Mesenchymal stem cell (in vitro differentiated cells and primary cell): ENCODE measurements around the gene PRSS53.

Experiments used
- DNase-seq: peaks from one replicate; pipeline ENCODE4 v3.0.0-alpha.2; 2013
- H2AFZ ChIP-seq: one replicate; pipeline ENCODE4 v1.6.1; 2013; ENCODE audit warnings: low read depth, mild to moderate bottlenecking, control low read depth, inconsistent platforms, low read length, moderate library complexity
- H2AK5ac ChIP-seq: 2 replicates; pipeline ENCODE4 v1.6.1; 2013; ENCODE audit warnings: low read length, moderate library complexity, mild to moderate bottlenecking, inconsistent platforms; ENCODE audit not compliant: severe bottlenecking
- H2BK120ac ChIP-seq: one replicate; pipeline ENCODE4 v1.6.1; 2013; ENCODE audit warnings: low read depth, mild to moderate bottlenecking, inconsistent platforms, low read length, moderate library complexity
- H2BK12ac ChIP-seq, 2 experiments: one replicate each; pipeline ENCODE4 v1.6.1; 2013; ENCODE audit warnings: inconsistent platforms in 2 of 2, low read length in 2 of 2, mild to moderate bottlenecking in 2 of 2, moderate library complexity in 2 of 2, control low read depth in 1 of 2
- H2BK15ac ChIP-seq: one replicate; pipeline ENCODE4 v1.6.1; 2013; ENCODE audit warnings: mild to moderate bottlenecking, low read depth, inconsistent platforms; ENCODE audit not compliant: poor library complexity, severe bottlenecking
- H2BK5ac ChIP-seq: 2 replicates; pipeline ENCODE4 v1.6.1; 2013; ENCODE audit warnings: low read depth, mild to moderate bottlenecking, low read length, control low read depth, inconsistent platforms; ENCODE audit not compliant: poor library complexity, severe bottlenecking
- H3K14ac ChIP-seq, 2 experiments: one replicate each; pipeline ENCODE4 v1.6.1; 2013; ENCODE audit warnings: inconsistent platforms in 2 of 2, low read length in 2 of 2, control low read depth in 1 of 2, mild to moderate bottlenecking in 1 of 2, moderate library complexity in 1 of 2
- H3K18ac ChIP-seq, 2 experiments: one replicate each; pipeline ENCODE4 v1.6.1; 2013; ENCODE audit warnings: inconsistent platforms in 2 of 2, low read length in 2 of 2, control low read depth in 1 of 2, low read depth in 1 of 2, mild to moderate bottlenecking in 1 of 2
- H3K23ac ChIP-seq, 2 experiments: one replicate each; pipeline ENCODE4 v1.6.1; 2013; ENCODE audit warnings: inconsistent platforms in 2 of 2, low read length in 2 of 2, mild to moderate bottlenecking in 2 of 2, moderate library complexity in 2 of 2, control low read depth in 1 of 2
- H3K27ac ChIP-seq: 2 replicates; pipeline ENCODE4 v1.5.1; 2013; ENCODE audit warnings: mild to moderate bottlenecking, moderate library complexity, low read length, control low read depth, inconsistent platforms; ENCODE audit not compliant: poor library complexity, severe bottlenecking
- H3K27me3 ChIP-seq, 2 experiments: 2 replicates each; pipeline versions ENCODE4 v1.6.1 to v1.7.0; 2013; ENCODE audit warnings: low read length in 2 of 2, mild to moderate bottlenecking in 2 of 2, moderate library complexity in 2 of 2, control low read depth in 1 of 2, inconsistent platforms in 1 of 2; ENCODE audit not compliant: control insufficient read depth in 1 of 2, insufficient read depth in 1 of 2
- H3K36me3 ChIP-seq, 2 experiments: 2 replicates each; pipeline versions ENCODE4 v1.6.1 to v1.7.0; 2013; ENCODE audit warnings: low read length in 2 of 2, control low read depth in 1 of 2, inconsistent platforms in 1 of 2, low read depth in 1 of 2, mild to moderate bottlenecking in 1 of 2; ENCODE audit not compliant: insufficient read depth in 2 of 2, control insufficient read depth in 1 of 2
- H3K4ac ChIP-seq, 2 experiments: one replicate each; pipeline ENCODE4 v1.6.1; 2013; ENCODE audit warnings: inconsistent platforms in 2 of 2, low read length in 2 of 2, mild to moderate bottlenecking in 2 of 2, moderate library complexity in 2 of 2, control low read depth in 1 of 2, low read depth in 1 of 2
- H3K4me1 ChIP-seq: 2 replicates; pipeline ENCODE4 v1.6.1; 2013; ENCODE audit warnings: low read depth, low read length, control low read depth; ENCODE audit not compliant: control insufficient read depth, insufficient read depth
- H3K4me2 ChIP-seq: 2 replicates; pipeline ENCODE4 v1.6.1; 2013; ENCODE audit warnings: low read length, mild to moderate bottlenecking, inconsistent platforms; ENCODE audit not compliant: poor library complexity, severe bottlenecking
- H3K4me3 ChIP-seq, 2 experiments: 2 replicates each; pipeline versions ENCODE4 v1.5.1 to v1.7.0; 2013; ENCODE audit warnings: low read length in 2 of 2, mild to moderate bottlenecking in 2 of 2, control low read depth in 1 of 2, low read depth in 1 of 2; ENCODE audit not compliant: insufficient read depth in 1 of 2
- H3K79me1 ChIP-seq: replicated peaks from 2 replicates; pipeline ENCODE4 v1.6.1; 2013; ENCODE audit warnings: mild to moderate bottlenecking, control low read depth, low read length, inconsistent platforms; ENCODE audit not compliant: poor library complexity, severe bottlenecking
- H3K9ac ChIP-seq: 2 replicates; pipeline ENCODE4 v1.7.0; 2013; ENCODE audit warnings: mild to moderate bottlenecking, low read length, moderate library complexity
- H3K9me3 ChIP-seq: 2 replicates; pipeline ENCODE4 v1.7.0; 2013; ENCODE audit warnings: mild to moderate bottlenecking, low read length; ENCODE audit not compliant: control insufficient read depth
- H4K8ac ChIP-seq: one replicate; pipeline ENCODE4 v1.6.1; 2013; ENCODE audit warnings: inconsistent platforms, mild to moderate bottlenecking, low read length, moderate library complexity
- H4K91ac ChIP-seq: one replicate; pipeline ENCODE4 v1.6.1; 2013; ENCODE audit warnings: mild to moderate bottlenecking, low read length, inconsistent platforms
- WGBS: methylation state at CpG from one replicate; pipeline ENCODE4 v1.1.7; 2013; ENCODE audit warnings: mixed read lengths; 5-methylcytosine and 5-hydroxymethylcytosine counted together

PRSS53 gene

DNA sequence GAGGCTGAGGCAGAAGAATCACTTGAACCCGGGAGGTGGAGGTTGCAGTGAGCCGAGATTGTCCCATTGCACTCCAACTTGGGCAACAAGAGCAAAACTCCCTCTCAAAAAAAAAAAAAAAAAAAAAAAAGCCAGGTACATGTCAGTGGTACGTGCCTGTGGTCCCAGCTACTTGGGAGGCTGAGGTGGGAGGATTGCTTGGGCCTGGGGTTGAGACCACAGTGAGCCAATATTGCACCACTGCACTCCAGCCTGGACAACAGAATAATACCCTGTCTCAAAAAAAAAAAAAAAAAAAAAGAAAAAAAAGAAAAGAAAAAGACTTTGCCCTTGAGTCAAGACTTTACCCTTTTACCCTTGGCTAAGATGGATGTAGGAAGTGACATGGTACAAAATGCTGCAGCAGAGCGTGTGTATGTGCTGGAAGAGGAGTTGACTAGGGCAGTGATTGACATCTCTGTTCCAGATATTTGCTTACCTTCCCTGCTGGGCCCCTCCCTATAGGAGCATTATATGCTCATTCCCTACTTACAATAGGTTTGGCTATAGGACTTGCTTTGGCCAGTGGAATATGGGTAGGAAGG is 44.8 kb downstream of the PRSS53 start:
- no peak overlapping the region for H3K4me3 ChIP-seq
- no peak overlapping the region for H3K23ac ChIP-seq
- no CpG with 5 or more reads among the region's 4 CpGs for WGBS
- no peak overlapping the region for H3K4me2 ChIP-seq
- no peaks in the 10 kb centered on the region for H3K9me3 ChIP-seq
- peaks cover 36 to 40% of the 10 kb centered on the region in 2 experiments for H3K36me3 ChIP-seq
- no peak overlapping the region for H2AK5ac ChIP-seq
- H3K4ac ChIP-seq: no peak overlapping the region
- H3K4me1 ChIP-seq: peaks cover 1% of the 10 kb centered on the region
- H3K27ac ChIP-seq: no peak overlapping the region
- no peak overlapping the region for H3K14ac ChIP-seq
- no peak overlapping the region for H4K91ac ChIP-seq
- H2AFZ ChIP-seq: no peak overlapping the region
- H2BK5ac ChIP-seq: no peak overlapping the region
- H3K27me3 ChIP-seq: no peaks in the 10 kb centered on the region
- DNase-seq: no peak
- peaks cover 7% of the 10 kb centered on the region for H3K79me1 ChIP-seq
- no peak overlapping the region for H3K9ac ChIP-seq
- no peak overlapping the region for H3K18ac ChIP-seq
- H2BK120ac ChIP-seq: no peak overlapping the region
- no peak overlapping the region for H4K8ac ChIP-seq
- H2BK15ac ChIP-seq: no peak overlapping the region
- no peak overlapping the region for H2BK12ac ChIP-seq

DNA sequence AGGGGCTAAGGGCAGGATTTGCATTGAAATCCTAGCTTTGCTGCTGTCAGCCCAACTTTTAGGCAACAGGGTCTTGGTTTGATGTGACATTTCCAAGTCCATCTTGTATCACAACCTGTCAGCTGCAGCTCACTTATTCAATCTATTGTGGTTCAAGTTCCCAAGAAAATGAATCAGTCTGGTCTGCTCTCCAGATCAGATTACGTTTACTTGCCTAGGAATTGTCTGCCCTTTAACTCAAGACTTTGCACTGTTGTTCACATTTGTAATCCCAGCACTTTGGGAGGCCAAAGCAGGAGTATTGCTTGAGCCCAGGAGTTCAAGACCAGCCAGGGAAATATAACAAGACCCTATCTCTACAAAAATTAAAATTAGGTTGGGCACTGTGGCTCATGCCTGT is 45.4 kb downstream of the PRSS53 start:
- H4K8ac ChIP-seq: no peak overlapping the region
- H4K91ac ChIP-seq: no peak overlapping the region
- WGBS: 93% methylated on average over 1 of the region's 1 CpG
- peaks cover 9% of the 10 kb centered on the region for H3K79me1 ChIP-seq
- H2BK5ac ChIP-seq: no peak overlapping the region
- peaks cover 42 to 47% of the 10 kb centered on the region in 2 experiments for H3K36me3 ChIP-seq
- no peaks in the 10 kb centered on the region for H3K27me3 ChIP-seq
- no peak overlapping the region for H3K4me3 ChIP-seq
- no peak overlapping the region for H3K4ac ChIP-seq
- no peak overlapping the region for H2AK5ac ChIP-seq
- no peak overlapping the region for H2BK12ac ChIP-seq
- no peak for DNase-seq
- H2BK120ac ChIP-seq: no peak overlapping the region
- no peak overlapping the region for H2BK15ac ChIP-seq
- no peaks in the 10 kb centered on the region for H3K9me3 ChIP-seq
- no peak overlapping the region for H3K4me2 ChIP-seq
- H3K18ac ChIP-seq: no peak overlapping the region
- no peak overlapping the region for H3K9ac ChIP-seq
- H2AFZ ChIP-seq: no peak overlapping the region
- no peak overlapping the region for H3K14ac ChIP-seq
- H3K27ac ChIP-seq: no peak overlapping the region
- peaks cover 1% of the 10 kb centered on the region for H3K4me1 ChIP-seq
- H3K23ac ChIP-seq: no peak overlapping the region

- no peak for DNase-seq
Measured at GRCh38 chr16:31042866-31043265, 45.9 kb downstream of the PRSS53 start.

GRCh38 chr16:31038993-31039392 is 49.8 kb downstream of the PRSS53 start:
- WGBS: 95% methylated on average over 2 of the region's 2 CpGs
- no peaks in the 10 kb centered on the region for H3K9me3 ChIP-seq
- H2BK5ac ChIP-seq: no peak overlapping the region

More at GRCh38 chr16:31042866-31043265, 45.9 kb downstream of the PRSS53 start:
- Histone ChIP-seq H3K27ac (no peak overlapping the region), H2AK5ac (no peak overlapping the region), H2BK5ac (no peak overlapping the region), H3K27me3 (no peaks in the 10 kb centered on the region), H3K4me1 (peaks cover 1% of the 10 kb centered on the region), H3K4me3 (no peak overlapping the region), H4K91ac (no peak overlapping the region), H2BK15ac (no peak overlapping the region), H2BK120ac (no peak overlapping the region), H4K8ac (no peak overlapping the region), H3K79me1 (peaks cover 13% of the 10 kb centered on the region), H2AFZ (no peak overlapping the region), H3K9ac (no peak overlapping the region), H3K9me3 (no peaks in the 10 kb centered on the region), H3K23ac (no peak overlapping the region), H3K4me2 (no peak overlapping the region), H3K4ac (no peak overlapping the region), H3K18ac (no peak overlapping the region), H2BK12ac (no peak overlapping the region), H3K36me3 (peaks cover 47 to 52% of the 10 kb centered on the region in 2 experiments), H3K14ac (no peak overlapping the region)
- 94% methylated on average over 10 of the region's 10 CpGs for WGBS

More at GRCh38 chr16:31038993-31039392, 49.8 kb downstream of the PRSS53 start:
- Histone ChIP-seq H4K8ac (no peak overlapping the region), H3K4me2 (no peak overlapping the region), H3K23ac (no peak overlapping the region), H3K4me1 (peaks cover 7% of the 10 kb centered on the region), H3K36me3 (peaks cover 60 to 81% of the 10 kb centered on the region in 2 experiments), H2AFZ (no peak overlapping the region), H3K9ac (no peak overlapping the region), H2BK120ac (no peak overlapping the region), H2BK12ac (no peak overlapping the region), H2AK5ac (no peak overlapping the region), H3K79me1 (peaks cover 30% of the 10 kb centered on the region), H3K4ac (no peak overlapping the region), H2BK15ac (no peak overlapping the region), H3K14ac (no peak overlapping the region), H3K27ac (no peak overlapping the region), H3K27me3 (no peaks in the 10 kb centered on the region), H3K4me3 (no peak overlapping the region), H4K91ac (no peak overlapping the region), H3K18ac (no peak overlapping the region)
- DNase-seq: no peak
